HepG2 (cell line): Measurements from ENCODE around the gene OR51G2.

Experiments used
- EP300 ChIP-seq, 3 experiments: sonication (generic) in 1 of 3; formaldehyde crosslinking in 1 of 3; IDR thresholded peaks; 2 replicates each; pipeline versions ENCODE4 v1.5.1 to v1.6.1; 2011 to 2020; ENCODE audit warnings: low read depth in 2 of 3, low read length in 2 of 3, borderline replicate concordance in 1 of 3, improper control_type of control experiment in 1 of 3, mild to moderate bottlenecking in 1 of 3, missing genetic modification reagents in 1 of 3, moderate library complexity in 1 of 3
- MAFG ChIP-seq: sonication (generic); formaldehyde crosslinking; IDR thresholded peaks from 2 replicates; pipeline ENCODE4 v1.5.1; 2020; ENCODE audit warnings: mild to moderate bottlenecking, missing genetic modification reagents
- U2AF1 ChIP-seq: fragments of 200-400 bp; formaldehyde crosslinking; optimal IDR thresholded peaks from 2 replicates; pipeline ENCODE3; 2017; ENCODE audit warnings: mild to moderate bottlenecking, low read depth, low read length
- ZNF605 ChIP-seq: sonication (generic); formaldehyde crosslinking; IDR thresholded peaks from 2 replicates; pipeline ENCODE4 v1.8.0; 2022; ENCODE audit warnings: mild to moderate bottlenecking, missing genetic modification reagents

DNA sequence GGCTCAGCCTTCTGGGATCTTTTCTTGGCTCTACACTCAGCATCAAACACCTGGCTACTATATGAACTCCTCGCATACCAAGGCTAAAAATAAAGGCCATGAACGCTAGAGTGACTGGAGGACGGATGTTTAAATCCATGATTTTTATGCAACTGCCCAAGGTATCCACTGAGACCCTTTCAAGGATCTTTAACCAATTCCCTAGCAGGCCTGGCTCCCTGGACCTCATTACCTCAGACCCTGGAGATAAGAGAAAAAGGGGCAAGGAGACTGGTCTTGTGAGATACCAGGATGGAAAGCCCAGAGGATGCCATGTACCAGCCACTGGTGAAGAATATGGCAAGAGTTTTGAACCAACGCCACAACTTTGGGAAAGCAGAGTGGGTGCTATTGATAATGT, at the start of gene OR51G2:
- TF ChIP-seq U2AF1 (no peak), EP300 (IDR thresholded peaks at IDR 0.05; ENCODE audit: low read depth in 2 of 2, low read length in 2 of 2) (no peak), EP300 (CRISPR knock-in tag; IDR thresholded peaks at IDR 0.05; ENCODE audit: borderline replicate concordance) (no peak), MAFG (CRISPR knock-in tag) (no peak), ZNF605 (CRISPR knock-in tag) (no peak)
